HG03045 (cell line): ENCODE results near the gene POLDIP3.

Experiments used
- ATAC-seq: cut with Tn5 transposase; IDR thresholded peaks from one replicate; pipeline ENCODE4 v1.9.1; 2021; ENCODE audit warnings: mild to moderate bottlenecking, moderate library complexity; ENCODE audit not compliant: unreplicated experiment

Gene POLDIP3

GRCh38 chr22:42614312-42615091, at the start of gene POLDIP3:
Gene POLDIP3 (minus strand): TSS chr22:42614883. CDS start chr22:42614857, 26 bp downstream.
- ATAC-seq, result peak; percentile 77

- ATAC-seq, result no peak
Observed at GRCh38 chr22:42661985-42662831, 47.5 kb upstream of the POLDIP3 start.

- ATAC-seq, result no peak
Observed at GRCh38 chr22:42656578-42656977, 41.9 kb upstream of the POLDIP3 start.

GRCh38 chr22:42655693-42656092, 41.0 kb upstream of the POLDIP3 start:
- no peak for ATAC-seq

GRCh38 chr22:42654436-42655073, 39.9 kb upstream of the POLDIP3 start:
- ATAC-seq, result no peak

- ATAC-seq, result no peak
Observed at GRCh38 chr22:42653999-42654398, 39.3 kb upstream of the POLDIP3 start.

GRCh38 chr22:42651134-42651533, 36.5 kb upstream of the POLDIP3 start:
- no peak for ATAC-seq

GRCh38 chr22:42649246-42650099, 34.8 kb upstream of the POLDIP3 start, which contains the start of gene CYB5R3:
Gene CYB5R3 (minus strand): TSS chr22:42649392. CDS start chr22:42649315, 77 bp downstream.
- ATAC-seq, result peak; percentile 73

- peak; percentile 37 for ATAC-seq
Observed at GRCh38 chr22:42648368-42649245, 33.9 kb upstream of the POLDIP3 start.

- no peak for ATAC-seq
Observed at GRCh38 chr22:42648017-42648367, 33.3 kb upstream of the POLDIP3 start.

GRCh38 chr22:42646569-42647525, 32.2 kb upstream of the POLDIP3 start:
- ATAC-seq, result no peak

- no peak for ATAC-seq
Observed at GRCh38 chr22:42645938-42646568, 31.4 kb upstream of the POLDIP3 start.

- no peak for ATAC-seq
Observed at GRCh38 chr22:42645341-42645937, 30.8 kb upstream of the POLDIP3 start.

GRCh38 chr22:42644422-42645340, 30.0 kb upstream of the POLDIP3 start:
- ATAC-seq, result no peak

GRCh38 chr22:42643634-42644421, 29.1 kb upstream of the POLDIP3 start:
- ATAC-seq, result no peak
